Mucosa of rectum (tissue), 2 donors: ENCODE data around the gene NRP1.
"Not testable (repeated sequence)": the region's sequence is repeated elsewhere in the genome, so short reads cannot be mapped to it uniquely, and the experiment has no call there.

Experiments
- H3K27ac ChIP-seq, 2 donors: one replicate each; pipeline ENCODE4 v1.7.0; 2013; ENCODE audit warnings: inconsistent platforms in 2 of 2, low read depth in 2 of 2, low read length in 2 of 2
- H3K27me3 ChIP-seq, 2 donors: one replicate each; pipeline ENCODE4 v1.7.0; 2013; ENCODE audit warnings: low read length in 2 of 2; ENCODE audit not compliant: control insufficient read depth in 2 of 2, insufficient read depth in 2 of 2
- H3K36me3 ChIP-seq, 2 donors: one replicate each; pipeline ENCODE4 v1.7.0; 2013; ENCODE audit warnings: low read length in 2 of 2; ENCODE audit not compliant: control insufficient read depth in 2 of 2, insufficient read depth in 2 of 2
- H3K4me1 ChIP-seq, 2 donors: one replicate each; pipeline ENCODE4 v1.7.0; 2013; ENCODE audit warnings: low read length in 2 of 2, mild to moderate bottlenecking in 1 of 2; ENCODE audit not compliant: control insufficient read depth in 2 of 2, insufficient read depth in 2 of 2
- H3K4me3 ChIP-seq, 2 donors: one replicate each; pipeline ENCODE4 v1.7.0; 2013; ENCODE audit warnings: low read length in 2 of 2
- H3K9ac ChIP-seq, 2 donors: one replicate each; pipeline ENCODE4 v1.7.0; 2013; ENCODE audit warnings: low read length in 2 of 2, low read depth in 1 of 2, mild to moderate bottlenecking in 1 of 2
- H3K9me3 ChIP-seq, 2 donors: one replicate each; pipeline ENCODE4 v1.7.0; 2013; ENCODE audit warnings: low read length in 2 of 2; ENCODE audit not compliant: control insufficient read depth in 2 of 2
- donor health status: healthy.
- donor health status: Normal muscosa, but diverticular disease.

The NRP1 gene

DNA sequence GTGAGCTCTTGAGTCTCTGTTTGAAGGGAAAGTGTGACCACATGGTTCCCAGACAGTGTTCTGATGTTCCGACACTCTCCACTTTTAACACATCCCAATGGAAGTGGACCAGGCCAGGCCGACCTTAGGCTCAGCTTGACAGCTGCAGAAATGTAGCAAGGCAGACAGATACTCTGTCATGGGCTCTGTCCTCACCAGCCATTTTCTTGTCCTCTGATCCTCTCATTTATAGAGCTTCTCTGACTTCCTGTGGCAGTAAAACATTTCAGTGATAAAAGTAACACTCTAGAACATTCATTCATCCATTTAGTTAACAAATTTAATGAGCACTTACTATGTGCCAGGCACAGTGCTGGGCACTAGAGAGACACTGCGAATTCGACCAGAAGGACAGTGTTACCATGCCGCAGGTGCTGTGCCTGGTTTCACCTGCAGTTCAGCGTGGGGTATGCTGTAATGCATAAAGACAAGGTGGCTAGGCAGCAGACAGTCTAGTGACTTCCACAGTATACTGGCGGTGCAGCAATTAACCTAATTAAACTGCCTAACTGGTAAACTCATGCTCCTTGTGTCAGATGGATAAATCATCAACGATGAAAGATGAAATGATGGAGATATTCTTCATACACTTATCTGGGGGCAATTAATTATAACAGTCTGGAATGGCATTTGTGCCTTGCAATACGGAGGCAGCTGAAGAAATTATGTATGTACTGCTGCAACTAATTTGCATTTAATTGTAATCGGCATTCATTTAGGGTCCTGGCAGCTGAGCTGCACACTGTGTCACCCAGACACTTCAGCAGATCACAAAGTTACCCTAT is 188.1 kb downstream of the NRP1 start:
- Histone ChIP-seq H3K27me3 (no peaks in the 10 kb centered on the region), H3K9ac (no peak overlapping the region), H3K36me3 (no peaks in the 10 kb centered on the region), H3K4me3 (no peak overlapping the region), H3K9me3 (no peaks in the 10 kb centered on the region), H3K27ac (no peak overlapping the region), H3K4me1 (no peaks in the 10 kb centered on the region)

DNA sequence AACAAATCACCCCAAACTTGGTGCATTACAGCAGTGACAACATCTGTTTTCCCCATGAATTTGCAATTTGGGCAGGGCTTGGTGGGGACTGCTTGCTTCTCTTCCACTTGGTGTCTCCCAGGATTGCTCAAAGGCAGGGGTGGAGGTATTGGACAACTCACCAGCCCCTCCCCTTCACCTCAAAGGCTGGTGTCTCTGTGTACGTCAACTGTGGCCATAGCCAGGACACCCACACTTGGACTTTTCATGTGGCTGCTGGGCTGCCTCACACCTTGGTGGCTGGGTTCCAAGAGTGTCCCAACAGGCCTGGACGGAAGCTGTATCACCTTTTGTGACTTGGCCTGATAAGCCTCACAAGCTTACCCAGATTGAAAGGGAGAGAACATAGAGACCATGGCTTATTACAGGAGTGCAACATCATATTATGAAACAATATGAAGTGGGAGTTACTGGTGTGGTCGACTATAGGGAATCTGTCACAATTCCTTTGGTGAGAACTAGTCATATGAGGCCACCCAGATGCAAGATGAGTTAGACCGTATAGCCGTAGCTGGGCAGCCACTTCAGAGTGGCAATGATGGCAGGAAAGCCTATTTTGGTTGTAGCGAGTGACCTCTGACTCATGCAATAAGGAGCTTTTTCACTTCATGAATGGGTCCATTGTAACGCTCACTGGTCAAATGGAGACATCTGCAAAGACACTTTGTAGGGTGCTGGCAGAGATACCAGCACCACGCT is 188.8 kb downstream of the NRP1 start:
- Histone ChIP-seq H3K27ac (no peak overlapping the region), H3K27me3 (no peaks in the 10 kb centered on the region), H3K4me1 (no peaks in the 10 kb centered on the region), H3K9ac (no peak overlapping the region), H3K4me3 (no peak overlapping the region), H3K9me3 (no peaks in the 10 kb centered on the region), H3K36me3 (no peaks in the 10 kb centered on the region)

DNA sequence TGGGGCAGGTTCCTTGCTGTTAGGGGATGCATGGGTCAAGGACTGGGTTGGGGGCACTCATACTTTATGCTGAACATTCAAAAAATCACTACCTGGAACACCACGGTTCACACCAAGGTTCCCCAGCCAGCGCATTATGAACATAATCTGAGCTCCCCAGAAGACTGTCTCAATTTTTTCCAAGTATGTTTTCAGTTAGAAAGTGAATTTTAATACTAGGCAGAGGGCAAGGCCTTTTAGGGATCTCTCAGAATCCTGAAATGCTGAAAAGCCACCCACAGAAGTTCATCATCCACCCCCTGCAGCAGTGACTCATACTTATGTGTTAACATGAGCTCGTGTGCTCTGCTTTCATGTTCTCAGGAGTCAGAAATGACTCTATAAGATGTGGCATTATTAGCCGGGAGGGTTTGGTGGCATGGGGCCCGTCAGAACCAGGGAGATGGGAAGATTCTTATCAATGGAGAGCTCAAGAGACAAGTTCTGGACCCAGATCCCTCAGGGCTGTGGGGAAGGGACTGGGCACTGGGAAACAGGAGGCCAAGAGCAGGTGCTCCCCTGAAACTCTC is 191.2 kb downstream of the NRP1 start:
- no peaks in the 10 kb centered on the region for H3K9me3 ChIP-seq
- H3K9ac ChIP-seq, result no peak overlapping the region
- no peaks in the 10 kb centered on the region for H3K4me1 ChIP-seq
- H3K4me3 ChIP-seq, result no peak overlapping the region
- no peak overlapping the region for H3K27ac ChIP-seq
- H3K36me3 ChIP-seq, result no peaks in the 10 kb centered on the region
- H3K27me3 ChIP-seq, result no peaks in the 10 kb centered on the region

DNA sequence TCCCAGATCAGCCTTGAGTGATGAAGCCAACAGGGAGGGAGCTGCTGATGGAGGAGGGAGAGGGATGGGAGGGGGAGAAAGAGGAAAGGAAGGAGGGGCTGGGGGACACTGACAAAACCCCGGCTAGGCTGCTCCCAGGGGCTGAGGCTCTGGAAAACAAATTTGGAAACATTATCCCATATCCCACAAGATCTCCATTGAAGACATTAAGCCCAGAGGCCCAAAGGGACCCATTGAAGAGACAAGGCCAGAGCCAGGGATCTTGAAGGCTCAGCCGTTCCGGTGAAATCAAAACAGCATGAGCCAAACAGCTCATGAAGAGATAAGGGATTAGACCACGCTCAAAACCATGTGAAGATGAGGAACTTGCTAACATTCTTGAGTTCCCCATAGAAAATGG is 192.2 kb downstream of the NRP1 start:
- Histone ChIP-seq H3K27me3 (no peaks in the 10 kb centered on the region), H3K27ac (no peak overlapping the region), H3K9me3 (no peaks in the 10 kb centered on the region), H3K9ac (no peak overlapping the region), H3K4me3 (no peak overlapping the region), H3K36me3 (no peaks in the 10 kb centered on the region), H3K4me1 (no peaks in the 10 kb centered on the region)

DNA sequence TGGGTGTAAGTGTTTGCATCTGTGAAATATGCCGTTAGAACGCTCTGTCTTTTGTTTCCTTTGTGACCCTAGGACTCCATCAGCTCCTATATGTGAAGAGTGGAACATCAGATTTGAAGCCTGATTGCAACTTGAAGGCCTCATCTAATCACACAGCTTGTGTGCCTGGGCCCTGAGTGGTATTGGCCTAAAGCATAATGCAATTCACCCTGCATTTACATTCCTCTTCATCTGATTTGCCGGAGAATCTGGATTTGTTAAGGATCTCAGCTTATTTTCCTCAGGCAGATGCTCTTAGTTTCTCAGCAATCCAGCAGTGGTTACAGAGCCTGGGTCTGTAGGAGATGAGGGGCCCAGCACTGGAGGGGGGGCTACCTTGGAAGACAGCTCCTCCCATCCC is 193.2 kb downstream of the NRP1 start:
- Histone ChIP-seq H3K4me3 (no peak overlapping the region), H3K4me1 (no peaks in the 10 kb centered on the region), H3K27ac (no peak overlapping the region), H3K27me3 (no peaks in the 10 kb centered on the region), H3K9me3 (no peaks in the 10 kb centered on the region), H3K36me3 (no peaks in the 10 kb centered on the region), H3K9ac (no peak overlapping the region)

DNA sequence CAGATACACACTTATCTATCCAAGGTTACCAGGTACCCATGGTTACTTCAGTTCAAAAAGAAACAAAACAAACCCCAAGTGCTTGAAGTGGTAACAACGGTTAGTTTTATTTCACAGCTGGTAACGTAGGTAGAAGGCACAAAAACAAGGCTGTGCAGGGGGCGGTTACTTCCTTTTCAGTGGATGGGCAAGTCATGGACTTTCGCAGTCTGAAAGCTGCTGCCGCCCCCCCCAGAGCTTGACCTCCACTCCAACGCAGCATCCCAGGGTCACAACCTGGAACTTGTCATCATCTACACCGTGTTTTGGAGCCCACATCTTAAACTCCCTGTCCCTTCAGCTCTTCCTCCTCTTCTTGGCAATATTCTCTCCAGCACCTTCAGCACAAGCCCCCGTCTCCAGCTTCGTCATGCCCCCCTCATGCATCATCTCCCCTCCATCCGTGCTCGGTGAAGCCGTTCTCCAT is 195.3 kb downstream of the NRP1 start:
- no peak overlapping the region for H3K9ac ChIP-seq
- no peak overlapping the region for H3K4me3 ChIP-seq
- peaks cover 0 to 5% of the 10 kb centered on the region in 2 donors for H3K4me1 ChIP-seq
- no peaks in the 10 kb centered on the region for H3K36me3 ChIP-seq
- H3K27me3 ChIP-seq, result no peaks in the 10 kb centered on the region
- H3K27ac ChIP-seq, result no peak overlapping the region
- H3K9me3 ChIP-seq, result no peaks in the 10 kb centered on the region

DNA sequence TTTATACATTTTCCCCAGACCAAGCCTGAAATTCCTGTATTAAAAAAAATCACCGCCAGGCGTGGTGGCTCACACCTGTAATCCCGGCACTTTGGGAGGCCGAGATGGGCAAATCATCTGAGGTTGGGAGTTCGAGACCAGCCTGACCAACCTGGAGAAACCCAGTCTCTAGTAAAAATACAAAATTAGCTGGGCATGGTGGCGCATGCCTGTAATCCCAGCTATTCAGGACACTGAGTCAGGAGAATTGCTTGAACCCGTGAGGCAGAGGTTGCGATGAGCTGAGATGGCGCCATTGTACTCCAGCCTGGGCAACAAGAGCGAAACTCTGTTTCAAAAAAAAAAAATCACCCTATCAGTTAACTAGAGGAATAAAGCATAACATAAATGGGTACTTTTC is 195.8 kb downstream of the NRP1 start:
- H3K27me3 ChIP-seq, result not testable (repeated sequence)

DNA sequence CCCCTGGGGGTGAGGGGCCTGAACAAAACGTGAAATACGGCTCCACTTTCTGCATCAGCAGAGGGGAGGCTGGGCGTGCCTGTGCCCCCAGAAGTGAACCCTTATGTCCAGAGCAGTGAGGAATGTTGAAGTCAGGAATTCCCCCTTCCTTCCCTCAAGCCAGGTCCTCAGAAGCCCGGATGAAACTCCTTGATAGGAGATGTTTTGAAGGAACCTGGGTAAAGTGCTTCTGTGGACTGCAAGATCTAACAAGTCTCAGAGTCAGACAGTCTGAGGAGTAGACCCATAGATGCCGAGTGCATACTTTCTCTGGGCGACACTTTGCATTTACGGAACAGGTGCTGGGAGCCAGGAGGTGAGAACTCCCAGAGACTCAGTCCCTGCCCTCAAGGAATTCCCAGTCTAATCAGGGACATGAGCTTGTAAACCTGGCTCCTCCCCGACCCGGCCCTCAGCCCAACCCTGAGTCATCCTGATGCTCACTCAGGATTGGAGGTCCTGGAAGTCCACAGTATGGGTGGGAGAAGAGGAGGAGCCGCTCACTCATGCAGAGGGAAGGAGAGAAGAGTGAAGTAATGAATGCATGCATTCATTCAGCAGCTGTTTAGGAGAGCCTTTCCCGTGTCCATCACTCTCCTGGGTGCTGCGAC is 197.0 kb downstream of the NRP1 start:
- Histone ChIP-seq H3K27ac (no peak overlapping the region), H3K4me1 (peaks cover 0 to 10% of the 10 kb centered on the region in 2 donors), H3K9ac (no peak overlapping the region), H3K9me3 (no peaks in the 10 kb centered on the region), H3K36me3 (no peaks in the 10 kb centered on the region), H3K27me3 (no peaks in the 10 kb centered on the region), H3K4me3 (no peak overlapping the region)

More for the DNA sequence above, 195.8 kb downstream of the NRP1 start:
- not testable (repeated sequence) for H3K4me3 ChIP-seq, H3K27ac ChIP-seq, H3K9me3 ChIP-seq, H3K4me1 ChIP-seq, H3K36me3 ChIP-seq, H3K9ac ChIP-seq

DNA sequence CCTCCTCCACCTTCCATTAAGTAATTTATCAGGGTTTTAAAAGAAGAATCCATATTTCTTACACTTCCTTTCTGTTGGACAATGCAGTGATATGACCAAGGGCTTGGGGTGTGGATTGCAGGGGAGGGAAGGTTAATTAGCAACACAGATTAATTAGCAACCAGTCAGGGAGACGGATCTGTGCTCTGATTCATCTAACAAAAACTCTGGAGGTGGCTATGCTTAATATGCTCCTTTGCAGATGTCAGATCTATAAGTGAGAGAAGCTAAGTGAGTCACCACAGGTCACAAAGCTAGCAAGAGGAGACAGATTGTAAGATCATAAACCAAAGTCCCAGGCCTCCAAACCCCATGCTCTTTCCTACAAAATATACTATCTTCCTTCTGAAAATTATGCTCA is 197.7 kb downstream of the NRP1 start:
- Histone ChIP-seq H3K36me3 (no peaks in the 10 kb centered on the region), H3K9me3 (no peaks in the 10 kb centered on the region), H3K27ac (no peak overlapping the region), H3K27me3 (no peaks in the 10 kb centered on the region), H3K4me1 (peaks cover 0 to 10% of the 10 kb centered on the region in 2 donors), H3K9ac (no peak overlapping the region), H3K4me3 (no peak overlapping the region)

DNA sequence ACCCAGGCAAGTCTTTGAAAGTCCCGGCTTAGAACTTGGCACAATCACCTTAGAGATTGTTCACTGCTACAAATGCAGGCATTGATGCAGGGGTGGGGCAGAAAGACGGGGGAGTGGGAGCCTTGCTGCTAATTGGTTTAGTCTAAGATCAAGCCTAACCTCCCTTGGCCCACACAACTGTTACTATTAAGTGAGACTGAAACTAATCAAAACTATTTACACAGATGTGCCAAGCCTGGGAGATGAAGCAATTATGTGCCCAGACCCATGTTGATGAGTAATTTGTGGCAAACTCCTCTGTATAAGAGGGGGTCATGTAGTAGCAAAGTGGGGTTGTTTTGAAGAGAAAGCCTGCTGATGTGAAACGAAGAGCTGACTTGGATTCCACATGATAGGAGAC is 198.2 kb downstream of the NRP1 start:
- Histone ChIP-seq H3K4me3 (no peak overlapping the region), H3K9ac (no peak overlapping the region), H3K9me3 (no peaks in the 10 kb centered on the region), H3K36me3 (no peaks in the 10 kb centered on the region), H3K27me3 (no peaks in the 10 kb centered on the region), H3K4me1 (peaks cover 0 to 10% of the 10 kb centered on the region in 2 donors), H3K27ac (no peak overlapping the region)
